Measurements from ENCODE around the gene SLC4A1AP. TPM values are rescaled to one million over a fixed set of nuclear protein-coding genes. Genes with fewer than 3 reads are reported as not detected.
"Not testable (repeated sequence)": the region's sequence is repeated elsewhere in the genome, so short reads cannot be mapped to it uniquely, and the experiment has no call there.

The SLC4A1AP gene
- total and polyA plus RNA-seq, 12 donors: 13.0 to 41.1 (median 22.3) TPM

DNA sequence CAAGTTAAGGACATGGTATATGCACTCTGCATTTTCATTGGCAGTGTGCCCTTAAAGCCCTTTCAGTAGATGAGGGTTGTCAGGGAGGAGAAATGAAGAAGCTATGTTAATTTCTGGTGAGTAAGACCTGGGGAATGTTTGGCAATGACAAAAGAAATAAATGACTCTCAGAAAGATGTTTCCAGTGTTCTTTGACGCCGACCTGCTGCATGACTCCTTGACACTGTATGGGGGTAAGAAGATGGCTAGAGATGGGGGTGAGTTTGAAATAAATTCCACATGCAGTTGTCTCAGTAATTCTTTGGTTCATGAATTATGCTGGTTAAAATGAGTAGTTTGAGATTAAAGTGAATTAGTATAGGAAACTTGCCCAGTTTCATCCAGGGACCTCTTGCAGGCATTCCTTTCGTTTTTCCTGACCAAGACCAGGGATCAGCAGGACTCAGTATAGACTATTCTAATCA is 40.7 kb upstream of the SLC4A1AP start:
- 52 to 58% (median 56%) methylated on average over 3 of the region's 3 CpGs for WGBS, 4 donors
- Histone ChIP-seq H3K4me1 (replicated peaks in 1 of 2) (peaks cover 5 to 7% of the 10 kb centered on the region in 2 donors), H3K4me3 (no peak overlapping the region), H3K27me3 (no peaks in the 10 kb centered on the region), H3K9me3 (replicated peaks in 1 of 3) (no peaks in the 10 kb centered on the region), H3K36me3 (replicated peaks in 1 of 2) (peaks cover 0 to 49% of the 10 kb centered on the region in 2 donors), H3K27ac (peak overlapping the region in 1 of 5 donors; percentile 3)
- peak in 1 of 7 donors; percentile 13 for DNase-seq
- TF ChIP-seq POLR2A (IDR thresholded peaks at IDR 0.05): no peak
- TF ChIP-seq, protein P1, sequence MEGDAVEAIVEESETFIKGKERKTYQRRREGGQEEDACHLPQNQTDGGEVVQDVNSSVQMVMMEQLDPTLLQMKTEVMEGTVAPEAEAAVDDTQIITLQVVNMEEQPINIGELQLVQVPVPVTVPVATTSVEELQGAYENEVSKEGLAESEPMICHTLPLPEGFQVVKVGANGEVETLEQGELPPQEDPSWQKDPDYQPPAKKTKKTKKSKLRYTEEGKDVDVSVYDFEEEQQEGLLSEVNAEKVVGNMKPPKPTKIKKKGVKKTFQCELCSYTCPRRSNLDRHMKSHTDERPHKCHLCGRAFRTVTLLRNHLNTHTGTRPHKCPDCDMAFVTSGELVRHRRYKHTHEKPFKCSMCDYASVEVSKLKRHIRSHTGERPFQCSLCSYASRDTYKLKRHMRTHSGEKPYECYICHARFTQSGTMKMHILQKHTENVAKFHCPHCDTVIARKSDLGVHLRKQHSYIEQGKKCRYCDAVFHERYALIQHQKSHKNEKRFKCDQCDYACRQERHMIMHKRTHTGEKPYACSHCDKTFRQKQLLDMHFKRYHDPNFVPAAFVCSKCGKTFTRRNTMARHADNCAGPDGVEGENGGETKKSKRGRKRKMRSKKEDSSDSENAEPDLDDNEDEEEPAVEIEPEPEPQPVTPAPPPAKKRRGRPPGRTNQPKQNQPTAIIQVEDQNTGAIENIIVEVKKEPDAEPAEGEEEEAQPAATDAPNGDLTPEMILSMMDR (IDR thresholded peaks at IDR 0.05): no peak
- intact Hi-C loops (cut with DNase I): no loop called here

DNA sequence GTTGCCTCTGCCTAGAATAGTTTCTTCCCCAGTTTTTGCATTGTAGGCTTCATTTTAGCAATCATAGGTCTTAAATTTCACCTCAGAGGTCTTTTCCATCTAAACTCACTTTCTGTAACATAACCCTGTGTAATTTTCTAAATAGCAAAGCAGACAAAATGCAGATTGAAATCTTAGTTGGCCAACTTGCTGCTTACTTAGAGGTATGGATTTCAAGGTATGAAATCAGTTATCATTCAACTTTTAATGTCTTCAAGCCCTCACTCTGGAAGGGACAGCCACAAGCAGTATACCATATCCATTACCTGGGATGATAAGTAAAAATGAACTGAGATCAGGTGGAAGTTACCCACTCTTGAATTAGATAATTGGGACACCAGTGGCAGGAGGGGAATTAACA is 38.7 kb upstream of the SLC4A1AP start:
- TF ChIP-seq, protein P1 (IDR thresholded peaks at IDR 0.05): no peak
- TF ChIP-seq POLR2A (IDR thresholded peaks at IDR 0.05): no peak
- Histone ChIP-seq H3K9me3 (replicated peaks in 1 of 3) (no peaks in the 10 kb centered on the region), H3K4me3 (no peak overlapping the region), H3K4me1 (replicated peaks in 1 of 2) (peaks cover 14 to 17% of the 10 kb centered on the region in 2 donors), H3K27me3 (no peaks in the 10 kb centered on the region), H3K27ac (no peak overlapping the region), H3K36me3 (replicated peaks in 1 of 2) (peaks cover 0 to 29% of the 10 kb centered on the region in 2 donors)
- no peak for DNase-seq
- intact Hi-C loops (cut with DNase I): no loop called here

DNA sequence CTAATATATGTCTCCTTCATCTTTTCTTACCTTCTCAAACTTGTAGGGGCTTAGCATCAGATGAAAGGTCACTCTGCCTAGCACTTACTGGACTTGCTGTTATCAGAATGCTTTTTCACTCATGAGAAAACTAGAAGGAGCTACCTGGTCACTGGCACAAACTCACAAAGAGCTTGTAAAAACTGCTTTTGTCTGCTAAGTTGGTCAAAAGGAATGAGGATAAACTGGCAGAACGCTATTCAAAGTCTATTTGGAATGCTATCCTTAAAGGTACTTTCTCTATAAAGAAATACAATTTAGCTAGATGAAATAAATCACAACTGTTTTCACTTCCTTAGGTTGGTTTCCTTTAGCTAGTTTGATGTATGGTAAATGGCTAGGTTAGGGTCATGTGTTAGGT is 37.4 kb upstream of the SLC4A1AP start:
- H3K9me3 ChIP-seq (replicated peaks in 1 of 3); intact Hi-C loops (cut with DNase I); H3K27me3 ChIP-seq; DNase-seq; H3K4me3 ChIP-seq: not testable (repeated sequence)
- peaks cover 0 to 26% of the 10 kb centered on the region in 2 donors for H3K36me3 ChIP-seq (replicated peaks in 1 of 2)
- H3K27ac ChIP-seq: peak overlapping the region in 1 of 5 donors; percentile 36
- H3K4me1 ChIP-seq (replicated peaks in 1 of 2): peaks cover 14 to 18% of the 10 kb centered on the region in 2 donors
- 86 to 96% (median 92%) methylated on average over 1 of the region's 1 CpG for WGBS, 4 donors

DNA sequence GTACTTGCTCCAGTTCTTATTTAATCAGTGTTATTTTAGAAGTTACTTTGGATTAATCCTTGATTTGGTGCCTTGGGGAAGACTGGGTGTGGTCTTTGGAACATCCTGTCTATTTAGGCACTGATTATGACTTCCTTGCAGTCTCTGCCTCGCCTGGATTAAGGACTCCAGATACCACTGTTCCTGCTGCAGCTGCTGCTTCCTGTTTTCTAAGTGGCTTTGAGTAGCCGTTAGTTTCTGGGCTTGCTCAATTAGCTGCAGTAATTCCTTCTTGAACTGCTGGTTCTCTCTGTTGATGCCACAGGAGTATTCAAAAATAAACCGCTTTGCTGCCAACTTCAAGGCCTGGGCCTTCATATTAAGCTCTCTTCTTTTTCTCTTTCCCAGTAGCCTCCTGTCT is 36.8 kb upstream of the SLC4A1AP start:
- H3K9me3 ChIP-seq (replicated peaks in 1 of 3); intact Hi-C loops (cut with DNase I); H3K4me3 ChIP-seq; H3K27me3 ChIP-seq; DNase-seq: not testable (repeated sequence)
- Histone ChIP-seq H3K36me3 (replicated peaks in 1 of 2) (peaks cover 0 to 28% of the 10 kb centered on the region in 2 donors), H3K27ac (peak overlapping the region in 2 of 5 donors; percentile 36 to 93), H3K4me1 (replicated peaks in 1 of 2) (peaks cover 14 to 18% of the 10 kb centered on the region in 2 donors)
- 57 to 79% (median 60%) methylated on average over 3 of the region's 3 CpGs for WGBS, 4 donors

DNA sequence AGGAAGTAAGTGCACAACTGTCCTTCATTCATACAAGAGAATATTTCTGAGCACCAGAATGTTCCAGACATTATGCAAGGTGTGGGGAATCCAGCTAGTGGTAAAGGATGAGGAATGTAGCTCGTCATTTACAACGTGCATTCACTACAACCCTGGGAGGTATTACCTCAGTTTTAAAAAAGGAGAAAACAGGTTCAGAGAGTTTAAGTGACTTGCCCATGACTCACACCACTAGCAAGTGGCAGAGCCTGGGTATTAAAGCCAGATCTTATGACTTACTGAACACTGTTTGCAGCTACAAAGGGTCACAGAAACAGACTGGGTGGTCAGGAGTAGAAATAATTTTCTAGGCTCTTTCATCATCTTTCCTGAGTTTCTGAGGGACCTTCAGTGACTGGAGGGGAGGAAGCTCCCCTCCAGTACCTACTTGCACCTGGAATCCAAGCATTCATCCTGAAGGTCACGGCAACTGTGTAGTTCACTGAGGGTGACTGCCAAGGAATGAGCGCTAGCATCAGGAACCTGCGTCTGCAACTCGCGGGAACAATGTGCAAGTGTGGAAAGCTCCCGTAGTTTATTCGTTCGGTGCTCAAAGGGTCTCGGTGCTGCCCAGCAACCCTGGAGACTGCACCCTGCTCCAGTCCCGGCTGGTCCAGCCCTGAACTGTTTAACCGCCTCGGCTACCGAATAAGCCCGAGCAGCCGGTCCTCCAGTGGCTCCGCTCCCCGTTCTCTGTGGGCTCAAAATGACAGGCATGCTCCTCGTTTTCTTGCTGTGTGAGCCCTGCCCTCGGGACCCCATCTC is 35.5 kb upstream of the SLC4A1AP start:
- intact Hi-C loops (cut with DNase I): no loop called here
- Histone ChIP-seq H3K27ac (peak overlapping the region; percentile 41 to 93 (median 81)), H3K27me3 (no peaks in the 10 kb centered on the region), H3K4me3 (peak overlapping the region; percentile 25 to 93 (median 72)), H3K36me3 (replicated peaks in 1 of 2) (peaks cover 0 to 40% of the 10 kb centered on the region in 2 donors), H3K9me3 (replicated peaks in 1 of 3) (no peaks in the 10 kb centered on the region), H3K4me1 (replicated peaks in 1 of 2) (peaks cover 14 to 18% of the 10 kb centered on the region in 2 donors)
- TF ChIP-seq, protein P1 (IDR thresholded peaks at IDR 0.05): no peak
- TF ChIP-seq POLR2A (IDR thresholded peaks at IDR 0.05): peak; percentile 5 to 71
- 2 to 13% (median 3%) methylated on average over 3 to 21 of the region's 21 CpGs for WGBS, 4 donors
- DNase-seq: peak; percentile 23 to 57 (median 46)

Measured in adrenal gland (tissue), 12 donors.